GM19455 (cell line): Measurements from ENCODE around the gene FERMT3.

ENCODE experiments used
- ATAC-seq: cut with Tn5 transposase; IDR thresholded peaks from one replicate; pipeline ENCODE4 v1.9.1; 2021; ENCODE audit not compliant: unreplicated experiment

Gene FERMT3

DNA sequence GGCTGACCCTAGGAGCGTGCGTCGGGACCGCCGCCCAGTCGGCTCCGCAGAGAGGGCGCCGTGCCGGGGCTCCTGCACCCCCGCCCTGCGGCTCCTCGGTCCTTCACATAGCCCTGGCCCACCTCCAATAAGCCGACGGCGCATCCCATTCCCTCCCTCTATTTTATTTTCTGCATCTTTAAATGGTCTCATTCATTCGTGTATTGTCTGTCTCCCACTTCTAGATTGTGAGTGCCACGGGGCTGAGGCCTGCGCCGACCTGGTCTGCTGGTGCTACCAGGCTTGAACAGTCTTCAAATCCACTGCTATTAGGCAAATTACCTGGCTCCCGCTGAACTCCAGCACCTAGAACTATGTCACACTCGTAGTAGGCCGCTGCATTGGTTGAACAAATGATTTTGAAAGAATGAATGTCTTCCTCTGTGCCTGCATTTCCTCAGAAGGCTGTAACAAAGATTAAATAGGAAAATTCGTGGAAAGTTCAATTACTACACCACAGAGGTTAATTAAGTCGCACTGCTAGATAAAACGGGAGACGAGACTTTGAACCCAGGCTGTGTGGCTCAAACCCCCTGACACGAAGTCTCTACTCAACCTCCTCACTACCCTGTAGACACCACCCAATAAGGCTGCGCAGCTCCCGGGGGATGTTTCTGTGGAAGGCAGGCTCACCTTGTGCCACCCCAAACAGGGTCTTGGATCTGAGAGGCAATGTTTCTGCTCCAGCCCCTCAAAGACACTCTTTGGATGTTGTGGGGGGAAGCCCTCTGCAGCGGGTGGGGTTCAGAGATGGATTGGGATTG, 41.4 kb downstream of the FERMT3 start:
- ATAC-seq, result no peak

DNA sequence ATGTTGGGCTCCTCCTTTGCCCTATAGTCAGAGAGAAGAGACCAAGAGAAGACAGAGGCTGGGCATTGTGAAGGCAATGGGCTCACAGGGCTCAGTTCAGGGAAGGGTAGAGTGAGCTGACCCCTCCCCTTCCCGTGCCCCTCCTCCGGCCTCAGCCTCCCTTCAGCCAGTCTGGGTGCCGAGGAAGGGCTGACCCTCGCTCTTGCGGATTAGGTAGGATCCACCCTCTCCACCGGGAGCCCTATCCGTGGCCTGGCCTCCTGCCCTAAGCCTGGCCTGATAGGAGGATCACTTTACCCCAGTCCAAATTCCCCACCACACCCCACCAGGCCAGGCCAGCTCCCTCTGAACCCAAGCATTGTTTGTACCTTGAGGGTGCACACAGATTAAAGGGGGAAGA, 42.1 kb downstream of the FERMT3 start:
- no peak for ATAC-seq

DNA sequence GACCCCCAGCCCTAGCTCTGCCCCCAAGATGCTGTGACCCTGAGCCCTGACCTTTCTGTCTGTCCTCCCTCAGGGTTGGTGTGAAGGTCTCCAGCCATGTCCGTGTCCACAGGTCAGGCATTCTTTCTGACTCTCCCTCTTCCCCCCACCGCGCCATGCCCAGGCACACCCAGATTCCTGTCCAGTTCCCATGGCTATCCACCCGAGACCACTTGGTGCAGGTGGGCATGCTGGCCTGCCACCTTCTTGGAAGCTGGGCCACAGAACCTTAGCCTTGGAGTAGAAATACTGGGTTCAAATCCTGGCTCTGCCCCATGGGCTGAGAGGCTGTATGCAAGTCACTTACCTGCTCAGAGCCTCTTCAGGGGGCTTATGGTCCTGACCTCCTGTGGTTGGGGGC, 42.5 kb downstream of the FERMT3 start:
- no peak for ATAC-seq

DNA sequence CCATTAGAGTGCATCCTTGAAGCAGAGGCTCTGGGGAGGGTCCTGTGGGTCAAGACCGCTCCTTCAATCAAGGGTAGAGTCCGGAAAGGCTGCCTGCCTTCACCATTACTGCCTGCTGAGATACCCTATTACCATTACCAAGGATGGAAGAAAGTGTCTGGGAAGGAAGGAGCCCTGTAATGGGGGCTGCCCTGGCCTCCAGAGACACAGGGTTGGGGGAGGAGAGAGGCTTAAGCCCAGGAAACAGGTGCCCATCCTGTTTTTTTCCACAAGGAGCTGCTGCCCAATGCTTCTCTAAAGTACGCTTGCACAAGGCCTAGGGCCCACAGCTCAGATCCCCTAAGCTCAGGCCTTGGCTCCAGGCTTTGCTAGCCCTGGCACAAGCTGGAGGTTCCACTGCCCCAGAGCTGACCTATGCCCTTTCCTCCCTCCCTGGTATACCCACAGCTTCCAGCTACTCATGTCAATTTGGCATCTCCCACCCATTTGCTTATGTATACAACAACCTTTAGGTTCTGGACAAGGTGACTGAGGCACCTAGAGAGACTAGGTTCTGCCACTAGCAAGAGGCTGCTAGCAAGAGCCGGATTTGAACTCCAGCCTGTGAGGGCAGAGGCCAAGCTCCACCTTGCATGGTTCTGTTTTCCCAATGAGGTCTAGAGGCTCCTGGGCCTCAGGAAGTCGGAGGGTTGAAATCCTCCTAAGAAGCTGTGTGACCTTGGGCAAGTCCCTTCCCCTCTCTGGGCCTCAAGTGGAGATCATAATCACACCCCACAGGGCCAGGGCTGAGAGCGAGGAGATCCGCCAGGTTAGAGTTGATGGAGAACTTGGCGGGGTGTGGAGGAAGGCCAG, 43.3 kb downstream of the FERMT3 start:
- no peak for ATAC-seq

DNA sequence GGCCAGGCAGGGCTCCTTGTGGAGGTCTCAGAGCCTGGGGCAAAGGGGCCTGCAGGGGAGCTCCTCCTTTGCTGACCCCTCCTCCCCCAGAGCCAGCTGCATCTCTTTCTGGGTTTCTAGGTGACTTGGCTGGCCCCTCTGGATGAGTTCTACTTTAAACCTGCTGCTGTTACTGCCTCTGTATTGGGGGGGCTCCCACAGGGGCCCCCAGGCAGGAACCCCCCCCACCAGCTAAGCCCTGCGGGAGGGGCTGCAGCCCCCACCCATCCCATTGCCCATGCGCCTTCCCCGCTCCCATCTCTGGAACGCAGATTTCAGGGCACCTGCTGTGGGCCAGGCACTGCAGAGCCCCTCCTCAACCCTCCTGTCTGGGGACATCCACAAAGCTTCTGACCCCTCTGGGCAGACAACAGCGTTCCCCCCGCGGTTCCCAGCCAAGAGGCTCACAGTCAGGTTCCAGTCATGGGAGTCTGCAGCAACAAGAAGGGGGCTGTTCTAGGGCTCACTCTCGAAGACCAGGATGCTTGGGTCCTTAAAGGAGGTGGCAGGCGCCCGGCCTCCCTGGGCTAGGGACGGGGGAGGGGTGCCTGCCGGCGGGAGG, 44.0 kb downstream of the FERMT3 start:
- ATAC-seq, result no peak

DNA sequence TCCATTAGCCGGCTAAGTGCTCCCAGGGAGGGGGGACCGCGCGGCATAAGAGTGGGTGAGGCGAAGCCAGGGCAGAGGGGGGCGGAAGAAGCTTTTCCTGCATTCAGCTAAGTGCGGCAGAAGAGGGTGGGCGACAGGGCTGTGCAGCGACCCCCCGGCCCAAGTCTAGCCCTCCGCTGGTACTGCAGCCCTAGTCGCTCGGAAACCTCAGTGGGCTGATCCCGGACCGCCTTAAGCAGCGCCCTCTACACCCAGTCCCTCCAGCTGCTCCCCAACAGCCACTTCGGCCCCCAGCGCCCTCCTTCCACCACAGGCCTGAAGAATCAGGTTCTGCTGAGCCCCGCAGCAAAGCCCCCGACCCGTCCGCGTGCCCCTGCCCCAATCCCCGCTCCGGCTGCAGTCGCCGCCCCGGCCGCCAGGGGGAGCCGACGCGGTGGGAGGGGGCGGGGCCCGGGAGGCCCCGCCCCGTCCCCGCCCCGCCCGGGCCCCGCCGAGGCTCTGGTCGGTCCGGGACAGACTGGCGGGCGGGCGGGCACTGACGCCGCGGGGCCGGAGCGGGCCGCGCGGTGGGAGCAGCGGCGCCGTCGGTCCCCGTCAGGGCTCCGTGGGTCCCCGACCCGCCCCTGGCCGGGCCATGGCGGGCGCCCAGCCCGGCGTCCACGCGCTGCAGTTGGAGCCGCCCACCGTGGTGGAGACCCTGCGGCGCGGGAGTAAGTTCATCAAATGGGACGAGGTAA, 44.7 kb downstream of the FERMT3 start, which contains the start of gene PLCB3:
Gene PLCB3 (plus strand): TSS at position 515 of the 737 bp plus-strand sequence. CDS start 120 bp downstream, at position 635.
- no peak for ATAC-seq

DNA sequence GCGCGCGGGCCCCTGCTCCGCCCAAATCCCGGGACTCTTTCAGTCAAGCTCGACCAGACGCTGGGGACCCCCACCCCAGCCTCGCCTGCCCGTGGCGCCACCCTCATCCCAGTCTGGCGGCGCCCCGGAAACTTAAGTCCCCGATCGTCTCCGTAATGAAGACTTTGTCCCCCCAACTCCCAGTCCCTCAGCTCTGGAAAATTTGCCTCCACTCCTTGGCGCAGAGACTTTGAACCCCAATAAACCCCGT, 45.2 kb downstream of the FERMT3 start:
- ATAC-seq, result no peak

DNA sequence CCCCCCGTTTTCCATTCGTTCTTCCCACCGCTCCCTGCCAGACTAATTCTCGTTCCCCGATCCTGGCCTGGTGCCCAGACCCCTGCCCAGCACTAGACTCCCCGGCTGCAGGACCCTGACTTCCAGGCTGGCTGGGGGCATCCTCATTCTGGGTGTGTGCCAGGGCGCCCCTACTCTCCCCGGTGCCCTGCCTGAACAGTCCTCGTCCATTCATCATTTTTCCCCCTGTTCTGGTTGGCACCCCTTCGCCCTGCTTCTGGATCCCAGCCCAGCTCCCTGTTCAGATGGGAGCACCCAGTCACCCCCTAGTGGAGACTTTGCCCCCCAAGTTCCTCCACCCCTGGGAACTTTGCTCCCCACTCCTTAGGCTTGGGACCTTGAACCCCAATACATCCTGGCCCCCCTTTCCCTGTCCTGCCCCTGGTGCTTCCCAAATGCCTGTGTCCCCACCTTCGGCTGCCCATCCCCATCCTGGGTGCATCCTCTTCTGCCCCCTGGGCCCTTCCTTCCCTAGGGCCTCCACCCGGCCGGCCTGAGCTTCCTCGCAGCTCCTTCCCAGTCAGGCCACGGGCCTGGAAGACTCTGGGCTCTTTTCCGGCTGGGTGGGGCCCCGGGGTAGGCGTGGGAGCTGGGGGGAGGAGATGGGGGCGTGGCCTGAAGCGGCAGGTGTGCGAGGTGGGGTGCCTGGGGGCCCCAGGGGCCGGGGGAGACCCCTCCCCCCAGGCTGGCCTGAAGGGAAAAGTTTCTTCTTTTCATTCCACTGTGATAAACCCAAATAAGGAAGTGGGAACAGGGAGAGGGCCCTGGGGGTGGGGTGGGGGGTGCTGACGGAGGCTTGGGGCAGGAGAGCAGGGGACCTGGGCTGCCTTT, 45.7 kb downstream of the FERMT3 start:
- no peak for ATAC-seq

DNA sequence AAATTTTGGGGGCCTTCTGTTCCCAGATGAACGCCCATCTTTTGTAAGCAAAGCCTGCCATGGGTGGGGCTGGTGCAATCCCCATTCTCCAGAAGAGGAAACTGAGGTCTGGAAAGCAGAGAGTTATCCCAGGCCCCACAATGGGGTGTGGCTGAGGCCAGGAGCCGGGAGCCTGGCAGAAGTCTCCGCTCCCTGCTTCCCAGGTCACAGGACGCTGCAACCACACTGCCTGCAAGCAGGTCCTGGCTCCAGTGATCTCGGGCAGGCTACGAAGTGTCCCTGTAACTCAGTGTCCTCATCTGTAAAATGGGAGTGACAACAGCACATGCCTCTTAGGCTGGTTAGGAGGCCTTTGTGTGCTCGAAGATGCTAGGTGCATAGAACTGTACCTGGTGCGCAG, 46.5 kb downstream of the FERMT3 start:
- ATAC-seq, result no peak

DNA sequence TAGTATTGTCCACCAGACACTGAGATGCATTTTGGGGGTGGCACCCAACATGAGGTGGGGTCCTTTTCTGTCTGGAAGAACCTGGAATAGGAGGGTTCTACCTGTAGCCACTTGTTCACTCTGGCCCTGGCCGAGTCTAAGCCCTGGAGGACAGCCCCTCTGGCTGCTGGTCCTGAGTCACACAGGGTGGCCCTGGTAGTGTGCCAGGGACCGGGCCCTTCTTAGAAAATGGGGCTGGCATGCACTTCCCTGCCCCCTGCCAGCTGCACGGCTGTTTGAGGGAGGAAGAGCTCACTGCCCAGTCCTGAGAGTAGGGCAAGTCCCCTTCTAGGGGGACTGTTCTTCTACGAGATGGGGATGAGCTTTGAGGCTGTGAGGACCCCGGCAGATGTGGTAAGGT, 47.0 kb downstream of the FERMT3 start:
- no peak for ATAC-seq

DNA sequence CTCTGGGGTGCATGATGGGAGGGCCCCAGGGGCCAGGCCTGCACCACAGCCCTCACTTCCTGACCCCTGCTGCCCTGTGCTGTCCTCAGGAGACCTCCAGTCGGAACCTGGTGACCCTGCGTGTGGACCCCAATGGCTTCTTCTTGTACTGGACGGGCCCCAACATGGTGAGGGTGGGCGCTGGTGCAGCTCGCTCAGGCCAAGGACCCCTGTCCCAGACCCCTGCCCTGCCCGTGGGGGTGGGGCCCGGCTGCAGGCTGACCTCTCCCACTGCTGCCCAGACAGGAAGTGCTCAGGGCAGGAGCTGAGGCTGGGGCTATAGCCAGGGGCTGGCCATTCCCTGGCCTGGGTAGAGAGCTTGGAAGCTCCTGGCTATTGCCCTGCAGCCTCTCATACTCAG, 47.8 kb downstream of the FERMT3 start:
- no peak for ATAC-seq

DNA sequence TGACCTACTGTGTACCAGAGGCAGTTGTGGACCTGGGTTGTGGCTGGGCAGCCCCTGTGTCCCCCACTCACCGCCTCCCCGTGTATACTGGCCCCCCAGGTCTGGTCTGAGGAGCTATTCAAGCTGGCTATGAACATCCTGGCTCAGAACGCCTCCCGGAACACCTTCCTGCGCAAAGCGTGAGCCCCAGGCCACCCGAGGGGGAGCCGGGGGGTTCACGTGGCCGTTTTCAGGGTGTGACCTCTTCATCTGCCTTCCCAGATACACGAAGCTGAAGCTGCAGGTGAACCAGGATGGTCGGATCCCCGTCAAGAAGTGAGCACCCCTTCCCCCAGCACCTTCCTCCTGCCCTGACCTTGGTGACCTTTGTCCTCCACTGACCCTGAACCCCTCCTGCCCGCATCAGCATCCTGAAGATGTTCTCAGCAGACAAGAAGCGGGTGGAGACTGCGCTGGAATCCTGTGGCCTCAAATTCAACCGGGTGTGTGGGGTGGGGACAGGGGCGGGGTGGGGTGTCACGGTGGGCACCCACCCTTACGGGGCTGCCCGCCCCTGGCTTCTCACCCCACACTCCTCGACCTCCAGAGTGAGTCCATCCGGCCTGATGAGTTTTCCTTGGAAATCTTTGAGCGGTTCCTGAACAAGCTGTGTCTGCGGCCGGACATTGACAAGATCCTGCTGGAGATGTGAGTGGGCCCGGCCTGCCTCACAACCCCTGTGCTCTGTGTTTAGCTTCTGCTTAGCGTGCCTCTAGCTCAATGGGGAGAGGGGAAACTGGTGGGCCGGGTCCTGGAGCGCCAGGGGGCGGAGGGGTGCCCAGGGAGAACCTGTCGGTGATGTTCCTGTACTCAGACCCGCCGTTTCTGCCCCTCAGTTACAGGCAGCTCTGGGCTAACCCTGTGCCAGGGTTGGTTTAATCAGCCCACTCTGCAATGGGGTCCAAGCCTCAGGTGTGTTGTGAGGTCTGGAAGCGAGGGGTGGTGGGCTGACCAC, 48.9 kb downstream of the FERMT3 start:
- ATAC-seq, result no peak

DNA sequence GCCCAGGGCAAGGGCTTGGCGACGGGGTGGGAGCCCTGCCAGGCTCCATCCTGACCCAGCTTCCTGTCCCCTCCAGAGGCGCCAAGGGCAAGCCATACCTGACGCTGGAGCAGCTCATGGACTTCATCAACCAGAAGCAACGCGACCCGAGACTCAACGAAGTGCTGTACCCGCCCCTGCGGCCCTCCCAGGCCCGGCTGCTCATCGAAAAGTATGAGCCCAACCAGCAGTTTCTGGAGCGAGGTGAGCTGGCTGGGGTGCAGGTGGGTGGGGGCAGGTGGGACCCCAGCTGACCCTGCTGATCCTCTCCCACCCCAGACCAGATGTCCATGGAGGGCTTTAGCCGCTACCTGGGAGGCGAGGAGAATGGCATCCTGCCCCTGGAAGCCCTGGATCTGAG, 49.8 kb downstream of the FERMT3 start:
- no peak for ATAC-seq

DNA sequence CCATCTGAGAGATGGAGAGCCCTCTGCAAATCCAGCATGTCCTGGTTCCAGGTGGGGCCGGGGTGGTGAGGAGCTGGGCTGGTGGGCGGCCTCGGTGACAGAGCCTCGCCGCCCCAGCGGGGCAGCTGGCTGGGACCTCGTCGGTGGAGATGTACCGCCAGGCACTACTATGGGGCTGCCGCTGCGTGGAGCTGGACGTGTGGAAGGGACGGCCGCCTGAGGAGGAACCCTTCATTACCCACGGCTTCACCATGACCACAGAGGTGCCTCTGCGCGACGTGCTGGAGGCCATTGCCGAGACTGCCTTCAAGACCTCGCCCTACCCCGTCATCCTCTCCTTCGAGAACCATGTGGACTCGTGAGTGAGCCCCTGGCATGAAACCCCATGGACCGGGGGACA, 51.8 kb downstream of the FERMT3 start:
- no peak for ATAC-seq

DNA sequence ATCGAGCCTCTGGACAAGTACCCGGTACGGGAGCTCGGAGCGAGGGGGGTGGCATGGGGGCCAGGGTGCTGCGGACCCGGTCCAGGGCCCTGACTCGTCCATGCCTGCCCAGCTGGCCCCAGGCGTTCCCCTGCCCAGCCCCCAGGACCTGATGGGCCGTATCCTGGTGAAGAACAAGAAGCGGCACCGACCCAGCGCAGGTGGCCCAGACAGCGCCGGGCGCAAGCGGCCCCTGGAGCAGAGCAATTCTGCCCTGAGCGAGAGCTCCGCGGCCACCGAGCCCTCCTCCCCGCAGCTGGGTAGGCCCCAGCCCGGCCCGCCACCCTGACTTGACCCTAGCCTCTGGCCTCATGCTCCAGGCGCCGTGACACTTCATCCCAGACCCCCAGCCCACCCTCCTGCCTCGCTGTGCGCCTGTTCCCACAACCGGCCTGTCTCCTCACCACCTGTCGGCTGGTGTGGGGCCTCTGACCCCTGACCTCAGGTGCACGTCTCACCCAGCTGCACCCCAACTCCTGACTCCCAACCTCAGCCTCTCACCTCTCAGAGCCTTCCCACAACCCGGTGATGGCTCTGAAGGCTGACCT, 52.5 kb downstream of the FERMT3 start:
- ATAC-seq, result no peak

DNA sequence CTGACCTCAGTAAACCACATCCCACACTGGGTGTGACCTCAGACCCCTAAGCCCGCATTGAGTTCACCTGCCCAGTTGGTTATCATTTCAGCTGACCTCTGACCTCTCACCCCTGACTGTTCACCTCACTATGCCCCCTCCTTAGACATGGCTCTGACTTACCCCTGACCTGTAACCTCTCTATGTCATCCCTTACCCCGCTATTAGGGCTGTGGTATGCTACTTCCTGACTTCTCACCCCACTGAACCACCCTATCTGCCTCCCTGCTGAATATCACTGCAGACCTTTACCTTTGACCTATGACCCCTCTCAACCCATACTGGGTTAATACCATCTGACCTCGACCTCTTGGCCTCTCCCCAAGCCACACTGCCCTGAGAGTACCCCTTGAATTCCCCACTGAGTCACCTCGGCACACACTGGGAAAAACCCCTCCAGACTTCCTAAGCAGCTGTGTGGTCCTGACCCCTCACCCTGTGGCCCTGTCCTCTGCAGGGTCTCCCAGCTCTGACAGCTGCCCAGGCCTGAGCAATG, 53.1 kb downstream of the FERMT3 start:
- no peak for ATAC-seq

DNA sequence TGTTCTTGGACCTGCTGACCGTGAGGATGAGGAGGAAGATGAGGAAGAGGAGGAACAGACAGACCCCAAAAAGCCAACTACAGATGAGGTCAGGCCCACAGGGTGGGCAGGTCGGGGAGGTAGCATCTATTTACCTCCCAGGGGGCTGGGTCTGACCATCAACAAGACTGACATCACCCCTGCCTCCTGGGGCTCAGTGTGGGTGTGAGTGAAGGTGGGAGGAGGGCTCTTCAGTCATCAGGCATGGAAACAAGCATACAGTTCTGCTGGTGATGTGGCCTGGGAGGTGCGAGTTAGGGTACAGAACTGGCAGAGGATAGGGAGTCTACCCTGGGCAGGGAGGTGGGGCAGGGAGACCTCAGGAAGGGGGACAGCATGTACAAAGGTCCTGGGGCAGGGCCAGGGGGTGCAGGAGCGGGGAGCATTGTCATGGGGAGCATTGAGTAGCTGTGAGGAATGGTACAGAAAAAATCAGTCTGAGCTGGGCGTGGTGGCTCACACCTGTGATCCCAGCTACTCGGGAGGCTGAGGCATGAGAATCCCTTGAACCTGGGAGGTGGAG, 53.7 kb downstream of the FERMT3 start:
- no peak for ATAC-seq

DNA sequence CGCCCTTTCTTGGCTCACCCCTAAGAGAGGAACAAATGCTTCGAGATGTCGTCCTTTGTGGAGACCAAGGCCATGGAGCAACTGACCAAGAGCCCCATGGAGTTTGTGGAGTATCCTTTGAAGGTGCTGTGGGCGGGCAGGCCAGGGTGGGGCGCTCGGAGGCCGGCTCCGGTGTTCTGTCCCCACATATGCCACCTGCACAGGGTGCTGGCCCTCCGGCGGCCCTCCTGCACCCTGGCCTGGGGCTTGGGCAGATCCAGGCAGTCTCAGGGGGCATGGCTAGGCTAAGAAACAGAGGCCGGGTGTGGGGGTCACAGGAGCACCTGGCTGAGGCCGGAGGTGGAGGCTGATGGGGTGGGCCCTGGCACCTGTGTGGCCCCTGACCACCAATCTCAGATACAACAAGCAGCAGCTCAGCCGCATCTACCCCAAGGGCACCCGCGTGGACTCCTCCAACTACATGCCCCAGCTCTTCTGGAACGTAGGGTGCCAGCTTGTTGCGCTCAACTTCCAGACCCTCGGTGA, 55.1 kb downstream of the FERMT3 start:
- no peak for ATAC-seq
